SU-DHL-6 (cell line): ENCODE measurements around the gene KCNK13.

ENCODE experiments used
- H2AFZ ChIP-seq: fragments of 200-600 bp; sonication (generic); 2 replicates; pipeline ENCODE4 v1.6.1; 2014; ENCODE audit warnings: low read depth, mild to moderate bottlenecking, moderate library complexity, mixed read lengths, antibody characterized with exemption, low read length; ENCODE audit not compliant: severe bottlenecking
- H3F3A ChIP-seq: fragments of 200-600 bp; shearing (Covaris generic); 2 replicates; pipeline ENCODE4 v1.6.0; 2016; ENCODE audit warnings: antibody characterized with exemption, mild to moderate bottlenecking; ENCODE audit not compliant: insufficient read depth
- H3K27ac ChIP-seq: fragments of 200-600 bp; sonication (generic); 2 replicates; pipeline ENCODE4 v1.5.1; 2016; ENCODE audit warnings: low read depth, mild to moderate bottlenecking, low read length, moderate library complexity, mixed read lengths
- H3K27me3 ChIP-seq: fragments of 200-600 bp; sonication (generic), shearing (Covaris generic); 2 replicates; pipeline ENCODE4 v1.6.0; 2014; ENCODE audit warnings: mild to moderate bottlenecking, low read length
- H3K36me3 ChIP-seq: fragments of 200-600 bp; sonication (generic); 2 replicates; pipeline ENCODE4 v1.6.1; 2014; ENCODE audit warnings: mild to moderate bottlenecking, low read length, mixed read lengths
- H3K4me2 ChIP-seq: fragments of 300-600, 200-600 bp; shearing (Covaris generic), sonication (generic); 2 replicates; pipeline ENCODE4 v1.6.0; 2014; ENCODE audit warnings: low read length, low read depth, mild to moderate bottlenecking; ENCODE audit not compliant: poor library complexity, severe bottlenecking
- H3K4me3 ChIP-seq: fragments of 200-600 bp; sonication (generic); 2 replicates; pipeline ENCODE4 v1.5.1; 2014; ENCODE audit warnings: antibody characterized with exemption, low read length, mild to moderate bottlenecking, mixed read lengths; ENCODE audit not compliant: insufficient read depth, poor library complexity, severe bottlenecking
- H3K79me2 ChIP-seq: fragments of 200-600 bp; sonication (generic); 2 replicates; pipeline ENCODE4 v1.6.1; 2014; ENCODE audit warnings: mild to moderate bottlenecking, low read length, moderate library complexity; ENCODE audit not compliant: insufficient read depth
- H3K9ac ChIP-seq: fragments of 200-600 bp; sonication (generic); 2 replicates; pipeline ENCODE4 v1.7.0; 2014; ENCODE audit warnings: mild to moderate bottlenecking, low read length
- H3K9me2 ChIP-seq: fragments of 200-600 bp; sonication (generic); replicated peaks from 2 replicates; pipeline ENCODE4 v1.6.1; 2014; ENCODE audit warnings: low read length; ENCODE audit not compliant: insufficient read depth
- H3K9me3 ChIP-seq: fragments of 200-600 bp; sonication (generic); 2 replicates; pipeline ENCODE4 v1.6.1; 2014; ENCODE audit warnings: low read length, mixed read lengths; ENCODE audit not compliant: insufficient read depth
- H4K20me1 ChIP-seq: fragments of 200-600 bp; sonication (generic); 2 replicates; pipeline ENCODE4 v1.6.1; 2014; ENCODE audit warnings: low read depth, mild to moderate bottlenecking, antibody characterized with exemption, low read length, moderate library complexity, mixed read lengths
- CTCF ChIP-seq: fragments of 200-600 bp; sonication (generic); IDR thresholded peaks from one replicate; pipeline ENCODE4 v1.5.1; 2017; ENCODE audit warnings: antibody characterized with exemption, mild to moderate bottlenecking, low read length, moderate library complexity; ENCODE audit not compliant: insufficient read depth, poor library complexity, severe bottlenecking
- EZH2phosphoT487 ChIP-seq: fragments of 200-600 bp; sonication (generic), shearing (Covaris generic); conservative IDR thresholded peaks from 2 replicates; pipeline ENCODE4 v1.6.1; 2018; ENCODE audit warnings: mild to moderate bottlenecking, antibody characterized with exemption, low read length, moderate library complexity, mixed read lengths

Gene KCNK13

GRCh38 chr14:90056826-90057225, 5.0 kb upstream of the KCNK13 start:
- TF ChIP-seq CTCF (no peak), EZH2phosphoT487 (no peak)
- Histone ChIP-seq H3K79me2 (no peaks in the 10 kb centered on the region), H4K20me1 (no peaks in the 10 kb centered on the region), H3K36me3 (no peaks in the 10 kb centered on the region), H3K9ac (no peak overlapping the region), H3K4me2 (no peak overlapping the region), H3K27me3 (no peaks in the 10 kb centered on the region), H3K27ac (no peak overlapping the region), H2AFZ (no peak overlapping the region), H3F3A (peaks cover 7% of the 10 kb centered on the region), H3K9me3 (no peaks in the 10 kb centered on the region), H3K4me3 (no peak overlapping the region), H3K9me2 (no peaks in the 10 kb centered on the region)

DNA sequence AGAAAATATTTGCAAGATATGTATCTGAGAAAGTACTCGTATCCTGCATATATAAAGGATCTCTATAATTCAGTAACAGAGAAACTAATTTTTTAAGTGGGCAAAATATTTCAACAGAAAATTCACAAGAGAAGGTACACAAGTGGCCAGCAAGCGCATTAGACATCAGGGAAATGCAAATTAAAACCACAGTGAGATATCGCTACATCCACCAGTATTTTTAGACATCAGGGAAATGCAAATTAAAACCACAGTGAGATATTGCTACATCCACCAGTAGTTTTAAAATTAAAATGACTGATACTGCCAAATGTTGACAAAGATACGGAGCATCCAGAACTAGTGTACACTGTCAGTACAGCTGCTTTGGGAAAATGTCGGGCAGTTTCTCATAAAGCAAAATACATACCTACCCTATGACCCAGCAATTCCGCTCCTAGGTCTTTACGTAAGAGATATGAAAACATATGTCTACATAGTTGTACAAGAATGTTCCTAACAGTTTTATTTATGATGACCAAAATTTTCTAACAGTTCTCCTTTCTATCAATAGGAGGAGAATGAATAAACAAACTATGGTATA, 2.8 kb upstream of the KCNK13 start:
- H3K9me3 ChIP-seq = no peaks in the 10 kb centered on the region
- H3K9me2 ChIP-seq = no peaks in the 10 kb centered on the region
- H3K4me2 ChIP-seq = peak overlapping the region; percentile 31
- H3K9ac ChIP-seq = no peak overlapping the region
- H3K79me2 ChIP-seq = no peaks in the 10 kb centered on the region
- no peak overlapping the region for H3K4me3 ChIP-seq
- H2AFZ ChIP-seq = no peak overlapping the region
- no peaks in the 10 kb centered on the region for H4K20me1 ChIP-seq
- H3K27me3 ChIP-seq = no peaks in the 10 kb centered on the region
- TF ChIP-seq EZH2phosphoT487 = no peak
- TF ChIP-seq CTCF = no peak
- no peaks in the 10 kb centered on the region for H3K36me3 ChIP-seq
- H3K27ac ChIP-seq = no peak overlapping the region
- H3F3A ChIP-seq = peaks cover 7% of the 10 kb centered on the region

DNA sequence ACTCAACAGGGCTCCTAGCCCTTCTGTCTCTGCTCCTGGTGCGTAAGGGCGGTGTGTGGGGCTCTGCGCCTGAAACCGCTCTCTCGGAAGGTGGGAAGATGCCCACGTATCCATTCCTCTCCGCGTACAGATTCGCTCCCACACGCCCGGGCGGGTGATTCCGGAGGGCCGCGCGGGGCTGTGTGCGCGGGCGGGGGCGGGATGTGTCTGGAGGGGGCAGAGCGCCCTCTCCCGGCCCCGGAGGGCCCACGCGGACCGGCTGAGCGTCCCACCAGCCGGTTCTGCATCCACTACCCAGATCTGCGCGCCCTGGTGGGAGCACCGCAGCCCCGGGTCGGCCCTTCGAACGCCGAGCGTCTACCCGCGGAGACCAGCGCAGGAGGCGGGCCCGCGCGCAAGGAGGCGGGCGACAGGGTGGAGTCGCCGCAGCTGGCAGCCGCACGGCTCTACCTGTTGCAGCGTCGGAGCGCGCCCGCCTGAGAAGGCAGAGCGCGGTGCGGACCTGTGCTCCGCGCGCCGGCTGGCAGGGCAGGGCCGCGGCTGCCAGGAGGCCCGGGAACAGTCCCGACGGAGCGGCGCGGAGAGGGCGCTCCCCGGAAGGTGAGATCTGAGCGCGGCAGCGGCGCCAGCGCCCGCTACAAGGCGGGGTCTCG, 1.4 kb upstream of the KCNK13 start:
- H3K9me3 ChIP-seq = no peaks in the 10 kb centered on the region
- peaks cover 7% of the 10 kb centered on the region for H3F3A ChIP-seq
- no peaks in the 10 kb centered on the region for H3K36me3 ChIP-seq
- H2AFZ ChIP-seq = peak overlapping the region; percentile 91
- no peaks in the 10 kb centered on the region for H3K79me2 ChIP-seq
- no peaks in the 10 kb centered on the region for H3K27me3 ChIP-seq
- H3K9ac ChIP-seq = peak overlapping the region; percentile 60
- peak; percentile 75 for TF ChIP-seq CTCF
- no peak for TF ChIP-seq EZH2phosphoT487
- no peaks in the 10 kb centered on the region for H4K20me1 ChIP-seq
- H3K4me3 ChIP-seq = peak overlapping the region; percentile 63
- peak overlapping the region; percentile 75 for H3K4me2 ChIP-seq
- H3K9me2 ChIP-seq = no peaks in the 10 kb centered on the region
- H3K27ac ChIP-seq = no peak overlapping the region
